Measurements from ENCODE around the gene SEMA7A. TPM values are rescaled to one million over a fixed set of nuclear protein-coding genes. Genes with fewer than 3 reads are reported as not detected.

Gene SEMA7A
- total and polyA plus RNA-seq, 9 of the 15 experiments (the other 6 are each of a cell fraction or from before 2014, with no cell fraction given), result 0.04 to 8.2 (median 5.4) TPM; not detected in 1

- no peak overlapping the region for H2AFZ ChIP-seq (ENCODE audit: low read depth, low read length)
- ATAC-seq (no peak), FAIRE-seq (no peak), DNase-seq (ENCODE audit: extremely low read depth in 1 of 4, low spot score in 3 of 4) (no peak)
- H3K4me3 ChIP-seq, result no peak overlapping the region
- H3K36me3 ChIP-seq (ENCODE audit: control insufficient read depth, insufficient read depth, low read length), result peaks cover 29% of the 10 kb centered on the region; the same call in 2 of the 3 replicates
- no peaks in the 10 kb centered on the region for H3K9me1 ChIP-seq (ENCODE audit: control insufficient read depth, insufficient read depth, low read length)
- ChIA-PET CTCF (ENCODE audit: low intra/inter-chr PET ratio) (no interaction called here), POLR2A (interaction anchor here (0.6 to 1.0 kb wide), 5 partner anchors 17 to 830 kb away, joined by 3 to 4 read pairs (median 3); no protein-coding TSS in a partner anchor)
- peak overlapping the region; percentile 73; the same call in 1 of the 2 replicates for H3K4me2 ChIP-seq (ENCODE audit: insufficient read depth, low read length)
- no peaks in the 10 kb centered on the region for H3K27me3 ChIP-seq (ENCODE audit: control insufficient read depth in 2 of 2, insufficient read depth in 2 of 2, low read length in 2 of 2)
- H3K79me2 ChIP-seq (ENCODE audit: control insufficient read depth, insufficient read depth, low read length), result peaks cover 79% of the 10 kb centered on the region
- H3K9me3 ChIP-seq (replicated peaks; ENCODE audit: control insufficient read depth, insufficient read depth, low read depth, low read length), result no peaks in the 10 kb centered on the region
- H3K9ac ChIP-seq (ENCODE audit: insufficient read depth in 1 of 2, low read depth in 2 of 2, low read length in 2 of 2), result peak overlapping the region in 1 of 2 experiments; percentile 70; a peak in 1 of 4 replicates
- in situ Hi-C loops (cut with MboI) (no loop called here), intact Hi-C loops (cut with micrococcal nuclease) (no loop called here)
- H3K4me1 ChIP-seq (replicated peaks in 1 of 2; ENCODE audit: control insufficient read depth in 2 of 2, insufficient read depth in 2 of 2, low read length in 2 of 2), result peaks cover 67 to 80% of the 10 kb centered on the region in 2 experiments
- 25% methylated on average over 1 of the region's 1 CpG for WGBS (ENCODE audit: insufficient coverage, low coverage, missing lambda C conversion rate)
- TF ChIP-seq, protein P1, sequence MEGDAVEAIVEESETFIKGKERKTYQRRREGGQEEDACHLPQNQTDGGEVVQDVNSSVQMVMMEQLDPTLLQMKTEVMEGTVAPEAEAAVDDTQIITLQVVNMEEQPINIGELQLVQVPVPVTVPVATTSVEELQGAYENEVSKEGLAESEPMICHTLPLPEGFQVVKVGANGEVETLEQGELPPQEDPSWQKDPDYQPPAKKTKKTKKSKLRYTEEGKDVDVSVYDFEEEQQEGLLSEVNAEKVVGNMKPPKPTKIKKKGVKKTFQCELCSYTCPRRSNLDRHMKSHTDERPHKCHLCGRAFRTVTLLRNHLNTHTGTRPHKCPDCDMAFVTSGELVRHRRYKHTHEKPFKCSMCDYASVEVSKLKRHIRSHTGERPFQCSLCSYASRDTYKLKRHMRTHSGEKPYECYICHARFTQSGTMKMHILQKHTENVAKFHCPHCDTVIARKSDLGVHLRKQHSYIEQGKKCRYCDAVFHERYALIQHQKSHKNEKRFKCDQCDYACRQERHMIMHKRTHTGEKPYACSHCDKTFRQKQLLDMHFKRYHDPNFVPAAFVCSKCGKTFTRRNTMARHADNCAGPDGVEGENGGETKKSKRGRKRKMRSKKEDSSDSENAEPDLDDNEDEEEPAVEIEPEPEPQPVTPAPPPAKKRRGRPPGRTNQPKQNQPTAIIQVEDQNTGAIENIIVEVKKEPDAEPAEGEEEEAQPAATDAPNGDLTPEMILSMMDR (IDR thresholded peaks at IDR 0.05 in 2 of 3, conservative IDR thresholded peaks at IDR 0.05 in 1 of 3; ENCODE audit: insufficient read depth in 2 of 3, low read depth in 1 of 3, low read length in 3 of 3), result no peak
- no peak for TF ChIP-seq PRMT5 (CRISPR knock-in tag; IDR thresholded peaks at IDR 0.05)
- TF ChIP-seq JUNB (CRISPR knock-in tag; conservative IDR thresholded peaks at IDR 0.05), result no peak
- no peak for TF ChIP-seq NR2C1 (IDR thresholded peaks at IDR 0.05)
- no peak for TF ChIP-seq NR2C1 (tag; IDR thresholded peaks at IDR 0.05)
- no peak for TF ChIP-seq RFX7 (CRISPR knock-in tag; IDR thresholded peaks at IDR 0.05)
- TF ChIP-seq CREB3 (tag; conservative IDR thresholded peaks at IDR 0.05; ENCODE audit: low read depth), result no peak
- no peak for TF ChIP-seq ZNF23 (CRISPR knock-in tag; IDR thresholded peaks at IDR 0.05)
- H4K20me1 ChIP-seq (replicated peaks; ENCODE audit: control insufficient read depth, insufficient read depth, low read length), result peaks cover 27% of the 10 kb centered on the region
- no peak overlapping the region for H3K27ac ChIP-seq (ENCODE audit: extremely low read depth, low read depth, low read length)
- BruUV-seq (replicated peaks), result TSS peak; percentile 44
These were observed 2.6 kb downstream of the SEMA7A start for GRCh38 chr15:74431116-74431515.

All from K562 (cell line).